HG02943 (cell line): ENCODE results near the gene LGALS3.

ENCODE experiments used
- ATAC-seq: cut with Tn5 transposase; IDR thresholded peaks from one replicate; pipeline ENCODE4 v1.9.1; 2021; ENCODE audit warnings: mild to moderate bottlenecking, low read depth, moderate library complexity; ENCODE audit not compliant: unreplicated experiment

The LGALS3 gene

DNA sequence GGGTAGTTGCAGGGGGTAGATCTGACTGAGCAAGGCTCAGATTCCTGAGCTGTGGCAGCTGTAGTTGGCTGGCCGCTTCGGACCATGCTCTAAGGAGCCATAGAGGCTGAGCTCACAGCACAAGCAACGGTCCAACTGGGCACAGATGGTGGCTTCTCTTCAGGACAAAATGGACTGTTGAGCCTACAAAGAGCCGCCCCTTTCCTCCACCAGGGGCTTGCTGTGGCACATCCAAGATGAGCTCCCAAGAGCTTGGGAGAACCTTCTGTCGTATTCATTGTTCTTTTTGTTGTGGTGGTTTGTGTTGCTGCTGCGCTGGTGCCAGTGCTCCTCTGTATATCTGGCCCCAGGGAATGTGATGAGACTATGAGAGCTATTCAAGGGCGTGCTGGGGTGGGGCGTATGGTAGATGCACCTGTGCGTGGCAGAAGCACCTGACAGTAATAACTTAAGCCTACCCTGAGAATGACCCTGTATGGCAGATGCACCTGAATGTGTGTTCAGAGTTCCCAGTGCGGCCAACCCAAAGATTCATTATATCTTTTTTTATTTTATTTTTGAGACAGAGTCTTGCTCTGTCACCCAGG, 17.8 kb upstream of the LGALS3 start:
- ATAC-seq: no peak

DNA sequence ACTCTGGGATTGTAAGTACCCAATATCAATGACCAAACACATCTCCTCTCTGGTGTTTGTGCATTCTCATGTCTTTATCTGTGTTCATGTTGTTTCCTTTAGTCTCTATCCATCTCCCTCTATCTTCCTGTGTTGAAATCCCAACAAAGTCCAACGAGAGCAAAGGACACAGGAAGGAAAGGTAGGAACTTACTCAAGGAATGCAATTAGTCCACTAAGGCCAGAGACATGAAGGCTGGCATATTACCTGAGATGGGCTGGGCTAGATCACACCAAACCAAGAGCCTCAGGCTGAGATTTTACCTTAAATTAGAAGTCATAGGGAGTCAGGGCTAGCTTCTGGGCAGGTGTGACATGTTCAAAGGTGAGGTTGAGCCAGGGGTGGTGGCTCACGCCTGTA, 14.3 kb upstream of the LGALS3 start:
- no peak for ATAC-seq

DNA sequence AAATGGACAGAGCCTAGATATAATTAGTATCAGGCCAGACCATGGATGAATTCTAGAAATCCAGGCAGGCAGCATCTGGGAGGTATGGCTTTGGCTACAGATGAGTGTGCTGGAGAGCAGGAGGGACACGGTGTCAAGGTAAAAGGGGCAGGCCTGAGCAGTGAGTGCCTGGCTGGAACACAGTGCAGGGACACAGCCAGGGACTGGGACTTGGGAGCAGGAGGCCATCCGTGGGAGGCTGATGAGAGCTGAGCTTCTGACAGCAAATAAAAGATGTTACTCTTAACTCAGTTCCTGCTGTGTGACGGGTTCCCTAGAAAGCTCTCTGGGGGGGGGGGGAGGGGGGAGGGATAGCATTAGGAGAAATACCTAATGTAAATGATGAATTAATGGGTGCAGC, 13.6 kb upstream of the LGALS3 start:
- no peak for ATAC-seq

DNA sequence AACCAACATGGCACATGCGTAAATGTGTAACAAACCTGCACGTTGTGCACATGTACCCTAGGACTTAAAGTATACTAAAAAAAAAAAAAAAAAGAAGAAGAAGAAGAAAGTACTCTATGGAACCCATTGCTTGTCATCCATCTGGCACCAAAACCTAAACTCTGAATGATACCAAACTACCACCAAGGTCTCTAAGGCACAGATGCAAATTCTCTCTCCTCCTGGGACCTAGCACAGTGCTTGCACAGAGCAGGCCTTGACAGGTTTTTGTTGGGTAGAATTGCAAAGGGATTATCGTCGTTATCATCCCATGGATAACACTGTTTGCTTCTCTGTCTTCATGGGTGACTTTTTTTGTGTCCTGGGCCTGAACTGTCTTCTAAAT, 13.2 kb upstream of the LGALS3 start:
- no peak for ATAC-seq

DNA sequence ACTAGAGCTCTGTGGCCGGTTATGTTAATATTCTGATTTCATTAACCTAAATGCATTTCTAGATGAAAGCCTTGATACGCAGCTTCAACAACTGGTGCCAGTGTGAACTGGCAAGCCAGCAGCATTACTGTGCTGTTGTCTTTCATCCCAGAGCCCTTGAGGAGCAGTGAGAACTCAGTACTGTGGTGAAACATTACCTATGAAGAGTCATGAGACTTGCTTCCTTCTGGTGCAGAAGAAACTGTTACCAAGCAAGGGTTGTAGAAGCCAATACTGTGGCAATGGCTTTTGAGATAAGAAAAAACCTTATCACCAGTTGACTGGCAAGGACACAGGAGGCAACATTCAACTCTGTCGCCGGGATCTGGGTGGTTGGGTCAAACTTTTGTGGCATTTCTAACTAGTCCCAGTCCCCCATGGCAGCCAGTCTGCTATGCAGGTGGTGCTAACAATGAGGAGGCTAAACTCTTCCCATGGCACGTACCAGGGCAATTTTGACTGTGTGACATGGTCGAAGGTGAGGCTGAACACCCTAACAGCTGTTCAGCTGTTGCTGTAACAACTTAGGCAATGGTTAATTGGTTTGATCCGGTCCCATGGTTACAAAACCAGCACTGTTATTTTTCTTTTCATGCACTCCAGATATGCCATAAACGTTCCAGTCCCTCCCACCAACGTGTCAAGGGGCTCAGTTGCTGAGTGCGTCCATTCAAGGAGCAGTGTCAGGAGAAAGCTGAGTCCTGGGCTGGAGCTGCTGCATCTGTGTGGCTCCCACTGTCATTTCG, 12.6 kb upstream of the LGALS3 start:
- no peak for ATAC-seq

DNA sequence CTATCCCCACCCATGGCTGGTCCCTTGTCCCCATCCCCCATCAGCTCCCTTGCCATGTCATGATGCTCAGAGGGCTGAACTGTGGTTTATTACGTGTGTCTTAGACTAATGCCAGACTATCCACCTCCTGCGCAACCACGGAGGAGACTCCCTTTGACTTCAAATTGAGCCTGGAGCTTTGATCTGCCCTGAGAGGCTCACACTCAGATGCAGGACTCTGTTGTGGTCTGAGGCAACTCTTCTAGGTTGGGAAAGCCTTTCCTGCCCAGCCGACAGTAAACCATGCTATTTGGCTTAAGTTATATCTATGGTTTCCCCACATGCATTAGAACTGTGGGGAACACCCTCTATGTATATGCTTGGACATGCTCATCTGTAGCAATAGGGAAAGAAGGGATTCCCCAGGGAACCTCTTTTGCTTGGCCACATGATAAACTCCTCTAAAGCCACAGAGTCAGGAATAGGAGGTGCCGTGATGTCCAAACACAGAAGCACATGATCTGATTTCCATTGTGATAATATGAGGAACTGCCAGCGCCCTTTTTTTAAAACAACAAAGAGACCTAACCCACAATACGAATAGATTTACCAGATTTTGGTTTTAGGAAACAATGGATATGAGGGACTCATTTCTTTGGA, 11.1 kb upstream of the LGALS3 start:
- no peak for ATAC-seq

DNA sequence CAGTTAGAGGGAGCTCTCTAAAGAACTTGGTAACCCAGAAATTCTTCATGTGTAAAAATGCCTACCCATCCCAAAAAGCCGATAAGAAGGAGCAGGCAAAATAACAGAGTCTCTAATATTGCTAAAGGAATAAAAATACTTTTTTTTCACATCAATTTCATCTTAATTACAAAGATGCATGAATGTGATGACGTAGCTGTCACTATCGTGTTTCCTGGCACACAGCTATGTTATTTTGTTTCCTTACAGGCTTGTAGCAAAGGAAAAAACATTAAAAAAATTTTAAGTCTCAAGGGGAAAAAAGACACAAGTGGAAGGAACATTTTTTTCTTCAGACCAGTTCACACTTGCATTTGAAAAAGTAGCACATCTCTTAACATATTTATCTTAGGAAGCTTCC, 10.3 kb upstream of the LGALS3 start:
- ATAC-seq: no peak

DNA sequence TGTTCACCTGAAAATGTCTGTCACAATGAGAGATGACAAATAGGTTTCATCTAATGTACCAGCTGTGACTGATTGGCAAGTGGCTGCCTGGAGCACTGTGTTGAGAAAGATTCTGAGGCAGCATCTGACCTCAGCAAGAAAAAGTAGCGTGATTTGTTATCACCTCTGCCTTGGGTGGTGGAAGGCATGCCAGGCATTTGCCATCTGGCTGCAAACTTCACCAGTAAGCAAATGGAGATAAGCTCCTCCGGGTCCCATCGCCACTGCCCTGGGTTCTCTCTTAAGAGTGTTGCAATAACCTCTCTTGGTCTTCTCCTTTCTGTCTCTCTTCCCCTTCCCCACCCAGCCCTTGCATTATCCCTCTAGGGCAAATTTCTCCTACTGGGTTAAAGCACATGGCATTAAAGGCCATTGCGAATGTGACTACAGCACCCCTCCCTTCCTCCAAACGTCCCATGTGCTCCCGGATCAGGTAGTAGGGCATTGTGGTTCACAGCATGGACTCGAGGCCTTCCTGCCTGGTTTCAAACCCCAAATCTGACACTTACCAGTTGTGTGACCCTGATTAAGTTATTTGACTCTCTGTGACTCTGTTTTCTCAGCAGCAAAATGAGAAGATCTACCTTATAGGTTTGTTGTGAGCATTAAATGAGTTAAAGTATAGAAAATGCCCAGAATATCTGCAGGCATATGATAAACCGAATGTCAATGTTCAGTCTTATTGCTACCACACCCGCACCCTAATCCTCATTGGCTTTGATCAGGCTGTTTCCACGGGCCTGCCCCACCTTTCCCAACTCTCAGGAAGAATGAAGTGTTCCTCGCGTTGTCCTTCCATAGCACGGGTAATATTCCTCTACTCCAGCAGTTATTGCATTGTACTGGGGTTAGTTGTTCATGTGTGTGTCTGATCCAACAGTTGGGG, 8.2 kb upstream of the LGALS3 start:
- ATAC-seq: no peak

DNA sequence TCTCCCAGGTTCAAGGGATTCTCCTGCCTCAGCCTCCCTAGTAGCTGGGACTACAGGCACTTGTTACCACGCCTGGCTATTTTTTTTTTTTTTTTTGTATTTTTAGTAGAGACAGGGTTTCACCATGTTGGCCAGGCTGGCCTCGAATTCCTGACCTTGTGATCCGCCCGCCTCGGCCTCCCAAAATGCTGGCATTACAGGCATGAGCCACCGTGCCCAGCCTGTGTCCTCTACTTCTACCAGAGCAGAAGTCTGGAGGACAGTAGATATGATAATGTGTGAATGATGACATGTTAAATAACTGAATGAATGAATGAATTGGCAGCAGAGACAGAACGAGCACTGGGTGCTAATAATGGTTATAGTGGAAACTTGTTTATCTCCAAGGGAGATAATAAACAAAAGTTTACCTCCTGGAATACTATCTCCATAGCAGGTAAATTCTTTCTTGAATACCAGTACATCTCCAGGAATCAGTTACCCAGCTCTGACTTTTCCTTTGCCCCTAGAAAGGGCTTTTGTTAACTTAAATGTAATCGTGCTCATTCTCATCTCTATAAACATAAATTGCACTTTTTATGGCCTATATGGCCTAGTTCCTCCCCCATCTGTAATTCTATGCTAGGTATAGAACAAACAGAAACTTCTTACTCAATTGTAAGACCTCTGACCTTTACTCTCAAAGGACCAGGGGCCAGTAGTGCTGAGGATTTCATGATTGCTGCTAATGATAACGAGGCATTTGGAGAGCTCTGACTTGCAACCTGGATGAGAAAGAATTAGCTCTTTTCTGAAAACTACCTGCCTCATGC, 7.2 kb upstream of the LGALS3 start:
- no peak for ATAC-seq

DNA sequence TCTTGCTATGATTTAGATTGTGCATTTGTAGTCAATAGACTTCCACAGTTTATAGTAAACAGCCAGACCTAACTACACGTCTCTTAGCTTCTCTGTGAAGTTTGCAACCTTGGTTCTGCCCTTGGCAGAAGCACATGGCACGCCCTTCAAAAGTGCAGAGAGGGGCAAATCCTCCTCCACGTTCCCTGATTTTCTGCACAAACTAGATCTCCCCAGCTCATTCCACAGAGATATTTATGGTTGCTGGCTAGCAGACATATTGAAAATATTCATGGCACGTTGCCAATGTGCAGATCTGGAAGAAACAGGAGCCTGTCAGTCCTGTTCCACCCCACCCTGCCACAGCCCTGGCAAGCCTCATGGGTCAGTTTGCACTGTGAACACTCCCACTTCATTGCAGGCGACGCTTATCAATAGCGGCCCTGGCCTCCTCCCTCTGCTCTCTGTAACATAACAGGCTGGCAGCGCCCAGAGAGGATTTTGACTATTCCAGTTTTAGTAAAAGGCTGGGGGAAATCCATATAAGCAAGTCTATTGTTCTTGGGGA, 6.5 kb upstream of the LGALS3 start:
- no peak for ATAC-seq

DNA sequence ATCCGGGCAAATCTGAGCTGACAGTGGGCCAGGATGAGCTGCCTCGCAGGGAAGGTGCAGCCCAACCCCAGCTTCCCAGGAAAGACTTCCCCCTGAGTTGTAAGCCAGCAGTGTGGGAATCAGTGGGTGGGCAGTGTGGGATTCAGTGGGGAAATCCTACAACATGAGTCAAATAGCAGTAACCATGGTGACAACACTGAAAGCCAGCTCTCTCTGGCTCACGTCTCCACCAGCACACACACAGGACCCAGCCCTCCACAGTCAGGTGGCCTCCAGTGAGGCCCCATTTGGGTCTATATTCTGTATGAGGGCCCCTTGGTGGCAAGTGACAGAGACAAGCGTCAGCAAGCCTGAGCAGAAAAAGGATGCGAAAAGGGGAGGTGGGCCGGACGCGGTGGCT, 6.0 kb upstream of the LGALS3 start:
- no peak for ATAC-seq

DNA sequence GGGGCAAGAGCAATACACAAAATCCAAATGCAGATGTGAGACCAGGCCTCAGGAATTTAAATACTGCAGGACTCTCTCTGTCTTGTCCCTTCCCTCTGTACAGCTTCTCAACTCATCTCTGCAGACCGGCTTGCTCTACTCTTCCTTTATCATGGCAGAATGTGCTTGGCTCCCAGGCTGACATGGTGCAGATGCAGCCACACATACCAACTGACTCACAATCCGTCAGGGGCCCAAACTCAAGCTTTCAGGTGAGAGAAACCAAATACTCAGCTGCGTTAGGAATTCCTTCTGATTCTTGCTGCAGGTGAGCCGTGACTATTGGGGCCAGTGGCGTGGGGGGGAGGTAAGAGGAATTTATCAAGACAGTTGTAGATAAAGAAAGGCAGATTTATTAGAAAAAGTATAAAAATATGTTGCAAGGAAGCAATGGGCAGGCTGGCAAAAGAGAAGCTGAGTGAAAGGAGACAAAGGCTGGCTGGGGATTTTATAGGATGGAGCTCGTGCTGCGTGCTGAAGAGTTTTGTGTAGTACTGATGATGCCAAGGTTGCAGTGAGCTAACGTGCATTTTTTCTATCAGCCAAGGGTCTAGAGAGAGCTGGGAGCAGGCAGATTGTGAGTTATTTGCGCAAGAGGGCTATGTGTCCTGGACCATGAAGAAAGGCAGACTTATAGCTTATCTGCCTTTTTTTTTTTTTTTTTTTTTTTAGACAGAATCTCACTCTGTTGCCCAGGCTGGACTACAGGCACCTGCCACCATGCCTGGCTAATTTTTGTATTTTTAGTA, 5.0 kb upstream of the LGALS3 start:
- no peak for ATAC-seq

DNA sequence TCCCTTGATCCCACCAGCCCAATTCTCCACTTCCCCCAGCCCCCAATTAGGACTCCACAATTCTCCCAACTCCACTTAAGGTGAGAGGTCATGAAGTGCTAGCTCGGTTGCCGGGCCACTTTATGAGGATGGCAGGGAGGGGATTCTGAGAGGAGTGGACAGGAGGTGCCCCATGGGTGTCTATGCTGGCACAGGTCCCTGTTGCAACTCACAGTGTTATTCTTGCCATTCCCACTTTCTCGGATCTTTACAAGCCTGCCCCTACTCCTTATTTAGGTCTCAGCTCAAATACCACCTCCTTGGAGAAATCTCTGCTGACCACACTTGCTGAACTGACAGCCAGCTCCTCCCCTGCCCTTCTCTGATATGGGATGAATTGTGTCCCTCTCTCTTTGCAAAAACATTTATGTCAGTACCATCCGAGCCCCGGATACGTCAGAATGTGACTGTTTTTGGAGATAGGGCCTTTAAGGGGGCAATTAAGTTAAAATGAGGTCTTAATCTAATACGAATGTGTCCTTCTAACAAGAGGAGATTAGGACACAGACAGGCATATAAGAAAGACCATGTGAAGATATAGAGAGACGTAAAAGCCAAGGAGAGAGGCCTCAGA, 4.2 kb upstream of the LGALS3 start:
- ATAC-seq: no peak

DNA sequence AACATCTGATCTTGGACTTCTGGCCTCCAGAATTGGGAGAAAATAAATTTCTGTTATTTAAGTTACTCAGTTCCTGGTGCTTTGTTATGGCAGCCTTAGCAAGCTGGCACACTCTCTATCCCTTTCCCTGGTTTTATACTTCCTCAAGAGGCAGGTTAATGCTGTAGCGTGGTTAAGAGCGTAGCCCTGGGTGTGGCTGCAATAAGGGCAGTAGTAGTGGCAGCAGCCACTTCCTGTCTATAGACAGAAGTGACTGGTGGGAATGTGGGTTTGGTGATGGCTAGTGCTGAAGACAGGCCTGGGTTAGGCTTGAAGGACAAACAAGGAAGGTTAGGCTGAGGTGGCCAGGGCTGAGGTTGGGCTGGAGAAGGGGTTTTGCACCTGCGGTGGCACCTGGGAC, 3.6 kb upstream of the LGALS3 start:
- ATAC-seq: no peak

DNA sequence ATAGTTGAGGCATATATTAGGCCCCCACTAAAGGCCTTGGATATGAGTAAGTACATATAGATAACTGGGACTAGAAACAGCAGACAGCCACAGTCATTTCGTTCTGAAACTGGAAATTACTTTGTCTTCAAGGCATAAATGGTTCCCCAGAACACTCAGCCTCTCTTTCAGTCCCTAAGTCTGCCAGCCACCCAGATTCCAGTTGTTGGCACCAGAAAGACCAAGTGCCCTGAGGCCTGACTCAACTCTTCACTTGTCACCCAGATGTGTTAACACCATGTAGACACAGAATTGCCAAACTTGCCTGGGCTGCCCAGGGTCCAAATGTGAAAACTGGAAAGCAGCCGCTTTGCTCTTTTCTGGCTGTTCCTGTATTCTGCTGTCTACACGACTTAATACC, 3.0 kb upstream of the LGALS3 start:
- ATAC-seq: no peak

DNA sequence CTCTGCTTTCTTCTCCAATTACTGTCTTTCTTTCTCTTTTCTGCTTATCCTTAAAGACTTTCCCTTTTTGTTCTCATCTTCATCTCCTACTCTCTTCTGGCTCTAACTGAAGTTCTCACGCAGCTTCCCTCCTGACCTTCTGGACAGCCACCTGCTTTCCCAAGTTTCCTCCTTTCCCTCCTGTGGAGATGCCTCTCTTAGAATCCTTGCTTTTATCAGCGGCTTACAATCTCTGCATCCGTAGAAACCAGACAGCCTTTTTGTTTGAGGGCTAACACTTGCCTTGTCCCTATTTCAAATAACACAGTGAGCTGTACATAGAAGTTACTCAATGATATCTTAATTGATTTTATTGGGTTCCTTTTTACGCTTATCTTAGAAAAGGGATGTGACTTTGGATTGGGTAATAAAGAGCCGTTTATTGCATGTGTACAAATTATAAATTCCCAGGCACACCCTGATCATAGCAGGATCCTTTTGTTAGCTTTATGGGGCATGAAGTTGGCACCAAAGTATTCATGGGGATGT, 2.1 kb upstream of the LGALS3 start:
- ATAC-seq: no peak

DNA sequence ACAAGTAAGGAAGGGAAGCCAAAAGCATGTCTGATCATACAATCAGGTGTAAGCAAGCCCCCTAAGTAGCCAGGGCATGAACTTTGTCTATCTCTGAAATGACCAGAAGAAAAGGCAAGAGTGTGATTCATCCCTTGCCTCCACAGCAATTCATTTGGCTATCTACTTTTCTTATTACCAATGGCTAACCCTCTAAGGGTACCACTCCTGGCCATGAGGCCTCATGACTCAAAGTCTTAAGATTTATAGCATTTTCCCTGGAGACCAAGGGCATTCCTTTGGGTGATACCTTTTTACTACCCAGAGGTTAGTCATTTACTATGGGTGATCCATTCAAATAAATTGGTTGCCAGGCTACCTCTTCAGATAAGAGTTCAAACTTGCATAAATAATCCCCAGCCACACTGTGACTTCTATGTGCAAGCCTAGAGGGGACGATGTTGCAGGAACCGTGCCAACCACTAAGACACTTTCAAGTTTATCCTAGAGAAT, 1.5 kb upstream of the LGALS3 start:
- no peak for ATAC-seq

DNA sequence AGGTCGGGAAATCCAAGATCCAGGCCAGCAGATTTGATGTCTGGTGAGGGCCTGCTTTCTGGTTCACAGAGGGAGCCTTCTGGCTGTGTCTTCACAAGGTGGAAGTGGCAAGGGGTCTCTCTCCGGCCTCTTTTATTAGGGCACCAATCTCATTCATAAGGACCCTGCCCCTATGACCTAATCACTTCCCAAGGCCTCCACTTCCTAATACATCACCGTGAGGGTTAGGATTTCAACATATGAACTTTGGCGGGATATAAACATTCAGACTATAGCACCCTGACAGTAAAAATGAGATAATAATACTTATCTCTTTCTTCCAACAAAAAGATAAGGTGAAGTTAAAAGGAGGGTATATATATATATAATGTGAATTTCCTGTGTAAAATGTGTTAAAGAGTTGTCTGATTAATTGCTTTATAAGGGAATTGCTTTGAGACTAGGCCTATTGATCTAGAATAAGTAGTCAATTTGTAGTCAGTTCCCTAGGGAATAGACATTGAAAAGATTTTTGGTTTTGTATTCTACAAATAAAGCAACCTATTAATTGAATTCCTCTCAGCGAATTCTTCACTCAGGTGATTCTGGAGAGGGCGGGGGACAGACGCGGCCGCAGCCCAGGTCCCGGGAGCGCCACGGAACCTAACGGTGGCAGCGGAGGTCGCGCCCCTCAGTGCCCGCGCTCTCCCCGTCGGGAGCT, 516 bp upstream of the LGALS3 start:
- no peak for ATAC-seq
